Ovary (tissue), 9 donors: Measurements from ENCODE around the gene SUGCT. TPM values are rescaled to one million over a fixed set of nuclear protein-coding genes. Genes with fewer than 3 reads are reported as not detected.

Experiments
- DNase-seq, 5 donors: peaks; one replicate each; pipeline ENCODE4 v3.0.0-alpha.2; 2019 to 2020
- H3K27ac ChIP-seq, 2 donors: fragments of 200-600 bp; one replicate each; pipeline versions ENCODE4 v1.5.1 to v1.8.0; 2019 to 2022
- H3K27me3 ChIP-seq: fragments of 200-600 bp; one replicate; pipeline ENCODE4 v1.8.0; 2022
- H3K36me3 ChIP-seq: fragments of 200-600 bp; sonication (generic); one replicate; pipeline ENCODE4 v1.5.1; 2019
- H3K4me1 ChIP-seq: one replicate; pipeline ENCODE4 v1.8.1; 2013; ENCODE audit warnings: mild to moderate bottlenecking, moderate library complexity; ENCODE audit not compliant: insufficient read depth
- H3K4me3 ChIP-seq: fragments of 200-600 bp; sonication (generic); one replicate; pipeline ENCODE4 v1.5.1; 2017
- H3K9me3 ChIP-seq, 2 donors: fragments of 200-600 bp in 1 of 2; sonication (generic) in 1 of 2; one replicate each; pipeline versions ENCODE4 v1.5.1 to v1.8.1; 2013 to 2019; ENCODE audit warnings: mild to moderate bottlenecking in 1 of 2, moderate library complexity in 1 of 2
- CTCF ChIP-seq, 3 donors: fragments of 450-650 bp in 2 of 3; fragments of 200-600 bp in 1 of 3; IDR thresholded peaks; one replicate each; pipeline versions ENCODE4 v1.5.1 to v1.8.0; 2016 to 2022; ENCODE audit warnings: antibody characterized with exemption in 3 of 3, mild to moderate bottlenecking in 1 of 3
- EP300 ChIP-seq: sonication (generic); formaldehyde crosslinking; IDR thresholded peaks from one replicate; pipeline ENCODE4 v1.6.1; 2017; ENCODE audit warnings: antibody characterized with exemption
- POLR2A ChIP-seq: fragments of 450-650 bp; IDR thresholded peaks from one replicate; pipeline ENCODE4 v1.6.1; 2017; ENCODE audit warnings: antibody characterized with exemption, mild to moderate bottlenecking, moderate library complexity
- WGBS, 3 donors: extraction: QIAGEN DNeasy Blood & Tissue Kit in 1 of 3; methylation state at CpG; one replicate each; pipeline versions ENCODE4 v1.1.5 to v1.1.7; 2013 to 2017; 5-methylcytosine and 5-hydroxymethylcytosine counted together
- intact Hi-C, 4 donors: fragments of 100-400 bp; cut with DNase I; formaldehyde crosslinking; loops; one replicate each; pipeline versions ENCODE4 v1.11.0 to v1.15.1; 2022 to 2023
- polyA plus RNA-seq, 2 donors: library from polyadenylated mRNA; stranded (reverse); fragments of 200-250 nt in 1 of 2; fragments of 350-450 nt in 1 of 2; fragmentation: Illumina TruSeq in 1 of 2; extraction: RNeasy Lipid Tissue Mini Kit (QIAGEN cat#74804) in 1 of 2; gene quantifications; one replicate each; pipeline ENCODE4 v1.2.3, GENCODE V29; 2013 to 2014
- total RNA-seq, 7 donors: library from RNA; depleted of rRNA in 2 of 7; stranded (reverse); fragments of >200 nt in 2 of 7; fragmentation: NEBNext Ultra II Directional in 3 of 7; extraction: Animal tissue kit (Norgen Biotek cat#: 25700) in 3 of 7; gene quantifications; one replicate each; pipeline versions ENCODE4 v1.1.0 to v1.2.4, GENCODE V29; 2016 to 2023
- donor health status: DM: no; HTN: no; CAD: no; lungs with moderate emphysema.
- donor health status: DM: no; HTN: no; CAD: no.
- donor health status: Bipolar disorder and iron deficiency.
- donor health status: DM: yes; HTN: yes; CAD: no.
- donor health status: DM: no; HTN: no; CAD: no.
- donor health status: DM: yes; HTN: yes; CAD: no.

The SUGCT gene
- total and polyA plus RNA-seq, 9 donors = 3.4 to 9.3 (median 7.8) TPM

- DNase-seq = no peak
- H3K27me3 ChIP-seq = no peaks in the 10 kb centered on the region
- 72 to 84% (median 83%) methylated on average over 8 of the region's 8 CpGs for WGBS, 3 donors
- peaks cover 2% of the 10 kb centered on the region for H3K4me1 ChIP-seq
- H3K4me3 ChIP-seq = no peak overlapping the region
- intact Hi-C loops = no loop called here
- no peak for TF ChIP-seq POLR2A
- TF ChIP-seq CTCF (IDR thresholded peaks at IDR 0.05) = no peak
- TF ChIP-seq EP300 = no peak
- no peak overlapping the region for H3K27ac ChIP-seq
- H3K9me3 ChIP-seq = no peaks in the 10 kb centered on the region
- no peaks in the 10 kb centered on the region for H3K36me3 ChIP-seq
Observed at GRCh38 chr7:40799493-40800403, 664.9 kb downstream of the SUGCT start.

GRCh38 chr7:40800771-40801170 is 666.0 kb downstream of the SUGCT start:
- Histone ChIP-seq H3K27ac (no peak overlapping the region), H3K4me3 (no peak overlapping the region), H3K4me1 (peaks cover 1% of the 10 kb centered on the region), H3K27me3 (no peaks in the 10 kb centered on the region), H3K9me3 (no peaks in the 10 kb centered on the region), H3K36me3 (no peaks in the 10 kb centered on the region)
- DNase-seq = no peak
- intact Hi-C loops = no loop called here
- no peak for TF ChIP-seq CTCF (IDR thresholded peaks at IDR 0.05)
- no peak for TF ChIP-seq EP300
- no peak for TF ChIP-seq POLR2A

GRCh38 chr7:40802497-40802896 is 667.7 kb downstream of the SUGCT start:
- H3K27me3 ChIP-seq = no peaks in the 10 kb centered on the region
- no peak for DNase-seq
- no peak overlapping the region for H3K4me3 ChIP-seq
- WGBS, 3 donors = 94 to 98% (median 97%) methylated on average over 3 of the region's 3 CpGs
- no peak overlapping the region for H3K27ac ChIP-seq
- peaks cover 1% of the 10 kb centered on the region for H3K4me1 ChIP-seq
- H3K9me3 ChIP-seq = no peaks in the 10 kb centered on the region
- intact Hi-C loops = no loop called here
- TF ChIP-seq CTCF (IDR thresholded peaks at IDR 0.05) (no peak), POLR2A (no peak), EP300 (no peak)
- H3K36me3 ChIP-seq = no peaks in the 10 kb centered on the region

DNA sequence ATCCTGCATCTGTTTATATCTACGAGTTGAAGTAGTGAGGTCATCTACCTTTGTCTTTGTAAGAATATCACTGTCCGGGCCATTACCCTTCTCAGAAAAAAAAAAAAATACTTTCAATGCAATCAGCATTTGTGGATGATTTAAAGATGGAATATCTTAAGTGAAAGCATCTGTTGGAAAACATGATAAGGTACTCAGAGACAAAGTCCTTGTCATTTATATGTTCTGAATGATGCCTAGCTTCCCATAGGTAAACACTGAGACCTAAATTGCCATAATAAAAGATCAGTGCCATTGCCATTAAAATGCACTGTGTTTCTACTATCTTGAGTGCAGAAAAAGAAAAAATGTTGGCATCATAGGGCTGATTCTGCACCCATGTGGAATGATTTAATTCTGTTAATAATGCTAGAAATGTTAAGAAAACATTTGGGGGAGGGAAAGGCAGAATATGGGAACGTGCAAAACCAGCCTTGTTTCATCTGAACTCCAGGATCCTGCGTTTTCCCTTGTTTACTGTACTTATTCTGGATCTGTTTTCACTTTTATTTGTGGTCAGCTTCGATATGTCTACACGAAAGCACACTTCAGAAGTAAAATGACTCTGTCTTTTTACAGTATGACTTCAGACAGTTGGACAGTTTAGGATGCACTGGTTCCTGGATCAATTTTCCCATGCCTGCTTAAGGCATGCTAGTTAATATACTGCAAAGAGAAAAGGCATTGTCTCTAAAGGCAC is 669.8 kb downstream of the SUGCT start:
- no peaks in the 10 kb centered on the region for H3K27me3 ChIP-seq
- intact Hi-C loops = no loop called here
- no peak for TF ChIP-seq CTCF (IDR thresholded peaks at IDR 0.05)
- TF ChIP-seq POLR2A = no peak
- no peak for TF ChIP-seq EP300
- WGBS, 3 donors = 65 to 67% (median 66%) methylated on average over 6 of the region's 6 CpGs
- no peaks in the 10 kb centered on the region for H3K36me3 ChIP-seq
- H3K9me3 ChIP-seq = no peaks in the 10 kb centered on the region
- H3K4me3 ChIP-seq = no peak overlapping the region
- no peak for DNase-seq
- H3K4me1 ChIP-seq = peaks cover 6% of the 10 kb centered on the region
- H3K27ac ChIP-seq = no peak overlapping the region
